ENCODE data around the gene DPH7. TPM values are rescaled to one million over a fixed set of nuclear protein-coding genes. Genes with fewer than 3 reads are reported as not detected.

DPH7 gene
- total and polyA plus RNA-seq, 5 donors from 2014 or later = 24.4 to 57.0 (median 31.8) TPM

DNA sequence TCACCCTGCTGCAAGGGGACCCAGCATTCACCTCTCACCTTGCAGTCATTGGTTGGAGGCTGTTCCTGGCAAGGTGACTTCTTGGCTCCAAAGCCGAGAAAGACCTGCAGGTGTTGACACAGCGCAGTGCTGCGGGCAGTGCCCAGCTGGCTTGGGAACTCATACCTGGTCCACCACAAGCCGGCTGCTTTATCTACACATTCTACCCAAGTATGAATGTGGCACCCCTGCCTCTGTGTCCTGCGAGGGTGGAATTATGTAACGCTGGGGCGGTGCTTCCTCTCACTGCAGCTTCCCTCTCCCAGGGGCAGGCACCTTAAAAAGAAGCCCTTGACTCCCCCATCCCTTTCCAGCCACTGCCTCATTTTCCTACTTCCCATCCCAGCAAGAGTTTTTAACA, 14.0 kb upstream of the DPH7 start:
- Histone ChIP-seq H3K9me3 (ENCODE audit: control insufficient read depth in 2 of 2, low read length in 2 of 2) (no peaks in the 10 kb centered on the region), H3K4me1 (ENCODE audit: control insufficient read depth, insufficient read depth, low read length, poor library complexity, severe bottlenecking) (peaks cover 19% of the 10 kb centered on the region), H3K27ac (ENCODE audit: insufficient read depth, low read length, poor library complexity, severe bottlenecking) (no peak overlapping the region), H3K36me3 (ENCODE audit: control insufficient read depth, insufficient read depth, low read length) (peaks cover 5% of the 10 kb centered on the region), H3K27me3 (ENCODE audit: control insufficient read depth, insufficient read depth, low read length) (no peaks in the 10 kb centered on the region), H3K4me3 (ENCODE audit: low read depth, low read length) (no peak overlapping the region)
- Mint-ChIP-seq H3K36me3 (peaks cover 4% of the 10 kb centered on the region), H3K4me3 (peak overlapping the region; percentile 33 to 72 (median 53)), H3K27ac (no peak overlapping the region), H3K9me3 (no peaks in the 10 kb centered on the region), H3K27me3 (no peaks in the 10 kb centered on the region), H3K4me1 (peaks cover 0 to 21% (median 5%) of the 10 kb centered on the region in 4 donors)
- no peak for DNase-seq
- ATAC-seq (ENCODE audit: low read depth in 2 of 2) = no peak

DNA sequence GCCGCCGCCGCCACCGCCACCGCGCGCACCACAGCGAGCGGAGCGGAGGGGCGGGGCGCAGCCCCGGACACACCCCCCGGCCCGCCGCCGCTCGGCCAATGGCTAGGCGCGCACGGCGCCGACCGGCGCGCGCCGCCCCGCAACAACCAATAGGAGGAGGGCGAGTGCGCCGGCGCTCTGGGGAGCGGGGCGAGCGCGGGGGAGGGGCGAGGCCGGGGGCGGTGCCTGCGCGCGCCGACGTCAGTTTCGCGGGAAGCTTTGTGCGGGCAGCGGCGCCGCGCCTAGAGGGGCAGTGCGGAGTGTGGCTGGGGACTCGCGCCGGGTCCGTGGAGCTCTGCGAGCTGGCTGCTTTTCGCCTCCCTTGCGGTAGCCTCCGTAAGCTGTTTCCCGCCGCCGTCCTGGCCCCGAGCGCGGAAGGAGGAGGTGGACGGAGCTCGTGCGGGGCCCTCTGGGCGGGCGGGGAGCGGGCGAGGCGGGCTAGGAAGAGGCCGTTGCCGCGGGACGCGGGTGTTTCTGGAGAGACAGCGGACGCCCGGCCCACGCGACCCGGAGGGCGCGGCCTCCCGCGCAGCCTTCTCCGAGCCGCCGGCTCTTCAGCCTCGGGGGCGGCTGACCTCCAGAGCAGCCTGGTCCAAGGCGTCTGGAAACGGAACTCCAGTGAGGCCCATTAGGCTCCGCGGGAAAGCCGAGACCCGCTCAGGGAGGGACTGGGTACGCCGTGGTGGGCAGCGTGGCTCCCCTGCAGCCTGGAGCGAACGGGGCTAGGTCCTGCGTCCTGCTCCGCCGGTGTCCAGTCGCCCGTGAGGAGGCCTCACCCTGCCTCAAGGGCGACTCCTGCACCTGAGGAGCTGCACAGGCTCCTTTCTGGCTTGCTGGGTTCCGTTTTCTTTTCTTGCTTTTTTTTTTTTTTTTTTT, 12.0 kb upstream of the DPH7 start, which contains the start of gene ZMYND19:
Gene ZMYND19, minus strand, starts transcription at position 44 of the 915 bp plus-strand sequence. CDS start 249 bp downstream, outside the sequence.
- Histone ChIP-seq H3K4me3 (ENCODE audit: low read depth, low read length) (no peak within 1 kb of the TSS), H3K36me3 (ENCODE audit: control insufficient read depth, insufficient read depth, low read length) (peaks cover 19% of the 10 kb centered on the region), H3K27ac (ENCODE audit: insufficient read depth, low read length, poor library complexity, severe bottlenecking) (peak within 1 kb of the TSS; percentile 66), H3K27me3 (ENCODE audit: control insufficient read depth, insufficient read depth, low read length) (no peaks in the 10 kb centered on the region), H3K4me1 (ENCODE audit: control insufficient read depth, insufficient read depth, low read length, poor library complexity, severe bottlenecking) (peaks cover 19% of the 10 kb centered on the region), H3K9me3 (ENCODE audit: control insufficient read depth in 2 of 2, low read length in 2 of 2) (no peaks in the 10 kb centered on the region)
- Mint-ChIP-seq H3K36me3 (peaks cover 12% of the 10 kb centered on the region), H3K9me3 (no peaks in the 10 kb centered on the region), H3K4me1 (peaks cover 0 to 23% (median 5%) of the 10 kb centered on the region in 4 donors), H3K27ac (peak within 1 kb of the TSS; percentile 52 to 94 (median 60)), H3K4me3 (peak within 1 kb of the TSS; percentile 92 to 97 (median 94)), H3K27me3 (no peaks in the 10 kb centered on the region)
- ATAC-seq (ENCODE audit: low read depth in 2 of 2) (peak; percentile 98 to 99), DNase-seq (peak; percentile 84 to 91 (median 86))

DNA sequence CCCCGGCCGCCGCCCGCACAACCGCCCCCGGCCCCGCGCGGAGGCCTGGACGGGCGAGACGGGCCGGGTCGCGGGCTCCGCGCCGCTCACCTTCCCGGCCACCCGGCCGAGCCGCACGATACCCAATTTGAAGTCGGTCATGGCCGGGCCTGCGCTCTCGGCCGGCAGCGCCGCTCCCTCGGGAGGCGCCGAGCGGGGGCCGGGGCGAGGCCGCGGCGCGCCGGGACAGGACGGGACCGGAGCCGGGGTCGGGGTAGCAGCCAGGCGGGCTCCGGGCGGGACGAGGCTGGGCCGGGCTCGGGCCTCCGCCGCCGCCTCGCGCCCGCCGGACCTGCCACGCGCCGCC, 11.4 kb upstream of the DPH7 start:
- Mint-ChIP-seq H3K4me1 (peaks cover 0 to 23% (median 5%) of the 10 kb centered on the region in 4 donors), H3K36me3 (peaks cover 12% of the 10 kb centered on the region), H3K4me3 (peak overlapping the region in 1 of 4 donors; percentile 88), H3K27ac (no peak overlapping the region), H3K27me3 (no peaks in the 10 kb centered on the region), H3K9me3 (no peaks in the 10 kb centered on the region)
- H3K4me1 ChIP-seq (ENCODE audit: control insufficient read depth, insufficient read depth, low read length, poor library complexity, severe bottlenecking) = peaks cover 19% of the 10 kb centered on the region
- no peaks in the 10 kb centered on the region for H3K9me3 ChIP-seq (ENCODE audit: control insufficient read depth in 2 of 2, low read length in 2 of 2)
- H3K4me3 ChIP-seq (ENCODE audit: low read depth, low read length) = no peak overlapping the region
- DNase-seq (peak in 1 of 3 donors; percentile 21), ATAC-seq (ENCODE audit: low read depth in 2 of 2) (no peak)
- no peak overlapping the region for H3K27ac ChIP-seq (ENCODE audit: insufficient read depth, low read length, poor library complexity, severe bottlenecking)
- H3K36me3 ChIP-seq (ENCODE audit: control insufficient read depth, insufficient read depth, low read length) = peaks cover 23% of the 10 kb centered on the region
- H3K27me3 ChIP-seq (ENCODE audit: control insufficient read depth, insufficient read depth, low read length) = no peaks in the 10 kb centered on the region

GRCh38 chr9:137589441-137590122, 10.9 kb upstream of the DPH7 start:
- H3K9me3 Mint-ChIP-seq = no peaks in the 10 kb centered on the region
- peak overlapping the region in 2 of 3 donors; percentile 48 to 87 for H3K27ac Mint-ChIP-seq
- ATAC-seq (ENCODE audit: low read depth in 2 of 2) (no peak), DNase-seq (peak in 1 of 3 donors; percentile 39)
- Histone ChIP-seq H3K27ac (ENCODE audit: insufficient read depth, low read length, poor library complexity, severe bottlenecking) (no peak overlapping the region), H3K27me3 (ENCODE audit: control insufficient read depth, insufficient read depth, low read length) (no peaks in the 10 kb centered on the region), H3K4me3 (ENCODE audit: low read depth, low read length) (no peak overlapping the region), H3K36me3 (ENCODE audit: control insufficient read depth, insufficient read depth, low read length) (peaks cover 23% of the 10 kb centered on the region), H3K4me1 (ENCODE audit: control insufficient read depth, insufficient read depth, low read length, poor library complexity, severe bottlenecking) (peaks cover 19% of the 10 kb centered on the region), H3K9me3 (ENCODE audit: control insufficient read depth in 2 of 2, low read length in 2 of 2) (no peaks in the 10 kb centered on the region)
- H3K27me3 Mint-ChIP-seq = no peaks in the 10 kb centered on the region
- H3K36me3 Mint-ChIP-seq = peaks cover 12% of the 10 kb centered on the region
- H3K4me3 Mint-ChIP-seq = peak overlapping the region; percentile 86 to 93 (median 92)
- peaks cover 0 to 23% (median 5%) of the 10 kb centered on the region in 4 donors for H3K4me1 Mint-ChIP-seq

GRCh38 chr9:137588891-137589290, 10.2 kb upstream of the DPH7 start:
- ATAC-seq (ENCODE audit: low read depth in 2 of 2) = no peak
- Histone ChIP-seq H3K27ac (ENCODE audit: insufficient read depth, low read length, poor library complexity, severe bottlenecking) (no peak overlapping the region), H3K9me3 (ENCODE audit: control insufficient read depth in 2 of 2, low read length in 2 of 2) (no peaks in the 10 kb centered on the region), H3K27me3 (ENCODE audit: control insufficient read depth, insufficient read depth, low read length) (no peaks in the 10 kb centered on the region), H3K4me3 (ENCODE audit: low read depth, low read length) (no peak overlapping the region), H3K4me1 (ENCODE audit: control insufficient read depth, insufficient read depth, low read length, poor library complexity, severe bottlenecking) (peaks cover 19% of the 10 kb centered on the region), H3K36me3 (ENCODE audit: control insufficient read depth, insufficient read depth, low read length) (peaks cover 23% of the 10 kb centered on the region)
- H3K4me1 Mint-ChIP-seq = peaks cover 0 to 23% (median 5%) of the 10 kb centered on the region in 4 donors
- H3K27ac Mint-ChIP-seq = peak overlapping the region in 2 of 3 donors; percentile 63 to 69
- H3K27me3 Mint-ChIP-seq = no peaks in the 10 kb centered on the region
- H3K9me3 Mint-ChIP-seq = no peaks in the 10 kb centered on the region
- DNase-seq = no peak
- H3K4me3 Mint-ChIP-seq = peak overlapping the region; percentile 74 to 92 (median 89)
- peaks cover 12% of the 10 kb centered on the region for H3K36me3 Mint-ChIP-seq

DNA sequence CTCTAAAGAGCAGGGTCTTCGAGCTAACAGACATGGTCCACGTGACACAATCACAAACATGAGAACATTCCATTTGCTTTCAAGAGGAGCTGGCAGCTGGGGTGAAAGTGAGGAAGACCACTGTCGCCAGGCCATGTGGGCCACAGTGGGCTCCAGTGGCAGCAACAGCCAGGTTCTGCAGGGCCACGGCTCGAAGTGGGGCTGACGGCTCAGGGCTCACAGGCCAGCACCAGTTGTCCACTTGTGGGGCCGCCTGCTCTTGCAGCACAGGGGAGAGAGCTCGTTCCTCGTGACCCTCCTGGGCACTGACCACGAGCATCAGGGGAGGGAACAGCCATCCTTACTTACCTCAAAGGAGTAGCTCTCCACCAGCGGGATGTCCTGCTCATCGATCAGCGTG, 9.6 kb upstream of the DPH7 start:
- Histone ChIP-seq H3K4me3 (ENCODE audit: low read depth, low read length) (no peak overlapping the region), H3K27me3 (ENCODE audit: control insufficient read depth, insufficient read depth, low read length) (no peaks in the 10 kb centered on the region), H3K9me3 (ENCODE audit: control insufficient read depth in 2 of 2, low read length in 2 of 2) (no peaks in the 10 kb centered on the region), H3K4me1 (ENCODE audit: control insufficient read depth, insufficient read depth, low read length, poor library complexity, severe bottlenecking) (peaks cover 19% of the 10 kb centered on the region), H3K27ac (ENCODE audit: insufficient read depth, low read length, poor library complexity, severe bottlenecking) (no peak overlapping the region), H3K36me3 (ENCODE audit: control insufficient read depth, insufficient read depth, low read length) (peaks cover 23% of the 10 kb centered on the region)
- Mint-ChIP-seq H3K9me3 (no peaks in the 10 kb centered on the region), H3K4me3 (peak overlapping the region; percentile 74 to 92 (median 87)), H3K27me3 (no peaks in the 10 kb centered on the region), H3K4me1 (peaks cover 0 to 26% (median 5%) of the 10 kb centered on the region in 4 donors), H3K36me3 (peaks cover 12% of the 10 kb centered on the region), H3K27ac (peak overlapping the region in 1 of 3 donors; percentile 83)
- DNase-seq (no peak), ATAC-seq (ENCODE audit: low read depth in 2 of 2) (no peak)

- Histone ChIP-seq H3K27me3 (ENCODE audit: control insufficient read depth, insufficient read depth, low read length) (no peaks in the 10 kb centered on the region), H3K4me1 (ENCODE audit: control insufficient read depth, insufficient read depth, low read length, poor library complexity, severe bottlenecking) (peaks cover 19% of the 10 kb centered on the region), H3K27ac (ENCODE audit: insufficient read depth, low read length, poor library complexity, severe bottlenecking) (no peak overlapping the region), H3K4me3 (ENCODE audit: low read depth, low read length) (no peak overlapping the region), H3K9me3 (ENCODE audit: control insufficient read depth in 2 of 2, low read length in 2 of 2) (no peaks in the 10 kb centered on the region), H3K36me3 (ENCODE audit: control insufficient read depth, insufficient read depth, low read length) (peaks cover 23% of the 10 kb centered on the region)
- DNase-seq (no peak), ATAC-seq (ENCODE audit: low read depth in 2 of 2) (no peak)
- H3K9me3 Mint-ChIP-seq = no peaks in the 10 kb centered on the region
- H3K4me3 Mint-ChIP-seq = peak overlapping the region in 1 of 4 donors; percentile 88
- H3K36me3 Mint-ChIP-seq = peaks cover 12% of the 10 kb centered on the region
- peaks cover 0 to 23% (median 5%) of the 10 kb centered on the region in 4 donors for H3K4me1 Mint-ChIP-seq
- no peak overlapping the region for H3K27ac Mint-ChIP-seq
- no peaks in the 10 kb centered on the region for H3K27me3 Mint-ChIP-seq
These were observed 8.1 kb upstream of the DPH7 start for GRCh38 chr9:137586854-137587253.
